ENCODE data around the gene ATG7.

DNA sequence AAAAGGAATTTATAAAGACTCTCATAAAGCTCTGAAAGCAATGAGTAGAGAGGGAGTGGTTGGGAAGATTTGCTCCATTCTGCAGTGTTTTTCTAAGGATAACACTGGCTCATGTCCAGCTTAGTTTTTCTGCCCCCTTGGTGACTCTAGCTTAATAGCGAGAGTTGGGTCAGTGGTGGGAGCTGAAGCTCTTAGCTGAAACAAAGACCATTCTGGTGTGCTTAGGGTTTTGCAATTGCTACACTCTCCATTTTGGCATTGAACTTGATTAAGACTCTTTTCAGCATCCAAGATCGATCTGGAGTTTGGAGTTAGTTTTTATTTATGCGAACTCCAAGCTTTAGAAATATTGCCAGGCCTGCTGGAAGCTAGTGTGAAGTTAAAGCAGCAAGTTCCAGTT, 98.0 kb downstream of the ATG7 start:
- no peak for TF ChIP-seq POLR2A (IDR thresholded peaks at IDR 0.05; ENCODE audit: low read depth)
- TF ChIP-seq, protein P1, sequence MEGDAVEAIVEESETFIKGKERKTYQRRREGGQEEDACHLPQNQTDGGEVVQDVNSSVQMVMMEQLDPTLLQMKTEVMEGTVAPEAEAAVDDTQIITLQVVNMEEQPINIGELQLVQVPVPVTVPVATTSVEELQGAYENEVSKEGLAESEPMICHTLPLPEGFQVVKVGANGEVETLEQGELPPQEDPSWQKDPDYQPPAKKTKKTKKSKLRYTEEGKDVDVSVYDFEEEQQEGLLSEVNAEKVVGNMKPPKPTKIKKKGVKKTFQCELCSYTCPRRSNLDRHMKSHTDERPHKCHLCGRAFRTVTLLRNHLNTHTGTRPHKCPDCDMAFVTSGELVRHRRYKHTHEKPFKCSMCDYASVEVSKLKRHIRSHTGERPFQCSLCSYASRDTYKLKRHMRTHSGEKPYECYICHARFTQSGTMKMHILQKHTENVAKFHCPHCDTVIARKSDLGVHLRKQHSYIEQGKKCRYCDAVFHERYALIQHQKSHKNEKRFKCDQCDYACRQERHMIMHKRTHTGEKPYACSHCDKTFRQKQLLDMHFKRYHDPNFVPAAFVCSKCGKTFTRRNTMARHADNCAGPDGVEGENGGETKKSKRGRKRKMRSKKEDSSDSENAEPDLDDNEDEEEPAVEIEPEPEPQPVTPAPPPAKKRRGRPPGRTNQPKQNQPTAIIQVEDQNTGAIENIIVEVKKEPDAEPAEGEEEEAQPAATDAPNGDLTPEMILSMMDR (IDR thresholded peaks at IDR 0.05): no peak
- TF ChIP-seq POLR2AphosphoS5 (IDR thresholded peaks at IDR 0.05): no peak
- no peak for TF ChIP-seq EP300 (IDR thresholded peaks at IDR 0.05)
